Body of pancreas (tissue), 4 donors: ENCODE measurements around the gene KLF16.

Experiments used
- CTCF ChIP-seq, 7 experiments: fragments of 450-650 bp in 4 of 7; fragments of 200-600 bp in 3 of 7; sonication (generic) in 3 of 7; IDR thresholded peaks; one replicate each; pipeline ENCODE4 v1.5.1; 2016 to 2019; ENCODE audit warnings: antibody characterized with exemption in 7 of 7
- POLR2A ChIP-seq, 3 donors: fragments of 450-650 bp; IDR thresholded peaks; one replicate each; pipeline ENCODE4 v1.6.1; 2016; ENCODE audit warnings: antibody characterized with exemption in 3 of 3, mild to moderate bottlenecking in 2 of 3

- TF ChIP-seq CTCF (IDR thresholded peaks at IDR 0.05) (no peak), POLR2A (IDR thresholded peaks at IDR 0.05) (no peak)
Measured at GRCh38 chr19:1828279-1829238, 34.8 kb downstream of the KLF16 start.
